WI38 (cell line): Measurements from ENCODE around the gene PDZK1IP1.

Experiments used
- H3K4me3 ChIP-seq: 2 replicates; pipeline ENCODE4 v1.5.1; 2011; ENCODE audit warnings: low read depth, mild to moderate bottlenecking, control low read depth, low read length
- TF ChIP-seq, protein P1 (sequence below): IDR thresholded peaks from 2 replicates; pipeline ENCODE4 v1.5.1; 2012; ENCODE audit warnings: low read depth, mild to moderate bottlenecking, control low read depth, low read length

Gene PDZK1IP1

GRCh38 chr1:47212636-47213229 lies 22.9 kb upstream of the PDZK1IP1 start:
- TF ChIP-seq, protein P1, sequence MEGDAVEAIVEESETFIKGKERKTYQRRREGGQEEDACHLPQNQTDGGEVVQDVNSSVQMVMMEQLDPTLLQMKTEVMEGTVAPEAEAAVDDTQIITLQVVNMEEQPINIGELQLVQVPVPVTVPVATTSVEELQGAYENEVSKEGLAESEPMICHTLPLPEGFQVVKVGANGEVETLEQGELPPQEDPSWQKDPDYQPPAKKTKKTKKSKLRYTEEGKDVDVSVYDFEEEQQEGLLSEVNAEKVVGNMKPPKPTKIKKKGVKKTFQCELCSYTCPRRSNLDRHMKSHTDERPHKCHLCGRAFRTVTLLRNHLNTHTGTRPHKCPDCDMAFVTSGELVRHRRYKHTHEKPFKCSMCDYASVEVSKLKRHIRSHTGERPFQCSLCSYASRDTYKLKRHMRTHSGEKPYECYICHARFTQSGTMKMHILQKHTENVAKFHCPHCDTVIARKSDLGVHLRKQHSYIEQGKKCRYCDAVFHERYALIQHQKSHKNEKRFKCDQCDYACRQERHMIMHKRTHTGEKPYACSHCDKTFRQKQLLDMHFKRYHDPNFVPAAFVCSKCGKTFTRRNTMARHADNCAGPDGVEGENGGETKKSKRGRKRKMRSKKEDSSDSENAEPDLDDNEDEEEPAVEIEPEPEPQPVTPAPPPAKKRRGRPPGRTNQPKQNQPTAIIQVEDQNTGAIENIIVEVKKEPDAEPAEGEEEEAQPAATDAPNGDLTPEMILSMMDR = no peak
- no peak overlapping the region for H3K4me3 ChIP-seq

GRCh38 chr1:47211796-47212269 lies 22.0 kb upstream of the PDZK1IP1 start:
- TF ChIP-seq, protein P1 = no peak
- no peak overlapping the region for H3K4me3 ChIP-seq

DNA sequence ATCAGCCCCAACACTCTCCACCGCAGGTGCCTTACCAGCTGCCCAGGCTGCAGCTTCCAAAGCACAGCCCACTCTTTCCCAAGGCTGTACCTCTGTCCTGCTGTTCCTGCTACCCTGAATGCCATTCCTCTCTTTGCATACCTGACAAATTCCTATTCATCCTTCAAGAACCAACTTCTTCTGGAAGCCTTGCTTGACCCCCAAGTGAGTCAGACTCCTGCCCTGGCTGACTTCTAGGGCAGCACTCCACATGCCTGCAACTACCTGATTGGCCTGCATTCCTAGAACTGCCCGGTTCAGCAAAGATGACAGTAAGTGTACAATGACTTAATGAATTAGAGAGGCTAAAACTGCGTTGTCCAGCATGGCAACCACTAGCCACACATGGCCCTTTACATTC lies 20.8 kb upstream of the PDZK1IP1 start:
- TF ChIP-seq, protein P1 = no peak
- no peak overlapping the region for H3K4me3 ChIP-seq

DNA sequence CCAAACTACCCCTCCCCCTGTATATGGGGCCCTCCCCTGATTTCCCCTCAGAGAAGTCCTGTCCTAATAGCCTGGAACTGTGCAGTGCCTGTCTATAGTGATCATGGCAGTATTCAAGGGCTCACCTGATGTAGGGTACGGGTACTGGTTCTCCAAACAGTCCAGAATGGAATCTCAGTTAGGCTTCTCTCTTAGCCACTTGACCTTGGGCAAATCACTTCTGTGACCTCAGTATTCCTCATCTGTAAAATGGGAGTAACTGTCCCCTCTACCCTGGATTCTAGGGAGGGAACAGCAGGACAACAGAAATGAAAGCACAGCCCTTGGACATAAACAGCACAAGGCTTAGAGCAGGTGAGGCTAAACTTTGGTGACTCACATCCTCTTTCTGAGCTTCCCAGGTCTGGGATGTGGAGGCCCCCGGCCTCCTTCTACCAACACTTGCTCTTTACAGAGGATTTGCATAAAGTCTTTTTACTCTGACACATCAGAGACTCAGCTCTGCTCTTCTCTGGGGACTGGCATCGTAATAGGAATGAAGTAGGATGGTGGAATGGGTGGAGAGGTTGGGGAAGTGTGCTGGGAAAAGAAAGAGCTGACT lies 20.0 kb upstream of the PDZK1IP1 start:
- TF ChIP-seq, protein P1 = no peak
- no peak overlapping the region for H3K4me3 ChIP-seq

GRCh38 chr1:47209091-47209490 lies 19.3 kb upstream of the PDZK1IP1 start:
- TF ChIP-seq, protein P1 = no peak
- H3K4me3 ChIP-seq = no peak overlapping the region

GRCh38 chr1:47208374-47208850 lies 18.6 kb upstream of the PDZK1IP1 start:
- TF ChIP-seq, protein P1 = no peak

DNA sequence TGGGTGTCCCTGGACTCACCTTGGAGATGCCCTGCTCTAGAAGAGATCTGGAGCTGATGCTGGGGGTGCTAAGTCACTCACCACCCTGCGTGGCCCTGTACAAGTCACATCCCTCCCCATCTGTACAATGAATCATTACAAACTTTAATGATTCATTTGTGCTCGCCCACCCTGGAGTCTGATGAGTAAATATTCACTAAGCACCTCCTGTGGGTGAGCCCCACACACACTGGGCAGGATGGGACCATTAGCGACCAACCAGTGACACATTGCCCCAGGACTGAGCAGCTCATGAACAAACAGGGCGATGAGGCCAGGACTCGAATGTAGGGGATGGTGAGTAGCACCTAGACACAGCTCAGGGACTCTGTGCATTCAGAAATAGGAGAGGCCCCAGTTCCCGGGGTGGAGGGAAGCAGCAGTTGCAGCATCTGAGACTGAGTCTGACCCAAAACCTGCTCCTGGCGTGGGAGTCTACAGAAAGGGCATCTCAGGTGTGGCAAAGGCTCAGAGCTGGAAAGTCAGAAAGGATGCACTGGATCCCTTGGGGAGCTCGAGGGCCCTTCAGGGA lies 18.1 kb upstream of the PDZK1IP1 start:
- TF ChIP-seq, protein P1 = no peak
- H3K4me3 ChIP-seq = no peak overlapping the region

More at GRCh38 chr1:47208374-47208850, 18.6 kb upstream of the PDZK1IP1 start:
- no peak overlapping the region for H3K4me3 ChIP-seq
